GM12892 (cell line): ENCODE measurements around the gene CEP104.

Source experiments
- POLR2A ChIP-seq: IDR thresholded peaks from 2 replicates; pipeline ENCODE4 v1.6.1; 2011; ENCODE audit warnings: low read depth, low read length, control low read depth
- POLR2AphosphoS5 ChIP-seq: IDR thresholded peaks from 2 replicates; pipeline ENCODE4 v1.6.1; 2011; ENCODE audit warnings: low read depth, low read length, control low read depth

GRCh38 chr1:3872546-3872945 lies 15.5 kb upstream of the CEP104 start:
- TF ChIP-seq POLR2A (no peak), POLR2AphosphoS5 (no peak)
